GM12891 (cell line): ENCODE measurements around the gene OR4C3. TPM values are rescaled to one million over a fixed set of nuclear protein-coding genes. Genes with fewer than 3 reads are reported as not detected.
"Not testable (repeated sequence)": the region's sequence is repeated elsewhere in the genome, so short reads cannot be mapped to it uniquely, and the experiment has no call there.

ENCODE experiments used
- DNase-seq: peaks from one replicate; pipeline ENCODE4 v3.0.0; 2011; ENCODE audit warnings: low spot score; ENCODE audit not compliant: insufficient read length
- FAIRE-seq: peaks from 2 replicates; lab custom pipeline; 2011; peaks lifted over from hg19 to GRCh38; lab: Jason Lieb, UNC
- PAX5 ChIP-seq: IDR thresholded peaks from 2 replicates; pipeline ENCODE4 v1.6.1; 2011; ENCODE audit warnings: low read length, moderate library complexity, mild to moderate bottlenecking; ENCODE audit not compliant: insufficient read depth, severe bottlenecking
- POLR2A ChIP-seq: IDR thresholded peaks from 2 replicates; pipeline ENCODE4 v1.6.1; 2011; ENCODE audit warnings: low read depth, low read length, control low read depth
- POLR2AphosphoS5 ChIP-seq: IDR thresholded peaks from 2 replicates; pipeline ENCODE4 v1.6.1; 2011; ENCODE audit warnings: low read depth, low read length, control low read depth
- POU2F2 ChIP-seq: IDR thresholded peaks from 2 replicates; pipeline ENCODE4 v1.6.1; 2011; ENCODE audit warnings: low read depth, mild to moderate bottlenecking, control low read depth, low read length, moderate library complexity
- SPI1 ChIP-seq: IDR thresholded peaks from 2 replicates; pipeline ENCODE4 v1.6.1; 2011; ENCODE audit warnings: low read depth, low read length, control low read depth
- TAF1 ChIP-seq: IDR thresholded peaks from 2 replicates; pipeline ENCODE4 v1.6.1; 2011; ENCODE audit warnings: low read depth, low read length, control low read depth
- polyA plus RNA-seq: library from polyadenylated mRNA; unstranded; fragments of >200 nt; gene quantifications from one replicate; pipeline ENCODE4 v1.2.1, GENCODE V29; 2012; ENCODE audit warnings: low read depth, missing spikeins, inconsistent platforms; ENCODE audit not compliant: missing spikeins

Gene OR4C3
- polyA plus RNA-seq: not detected

GRCh38 chr11:48324620-48325019 lies at the start of gene OR4C3:
Gene OR4C3 (plus strand): TSS chr11:48324920. CDS start chr11:48325022, 102 bp downstream.
- not testable (repeated sequence) for FAIRE-seq, DNase-seq

- no peak for DNase-seq
- TF ChIP-seq PAX5 (no peak), POLR2AphosphoS5 (no peak), TAF1 (no peak), POLR2A (no peak), SPI1 (no peak), POU2F2 (no peak)
- no peak for FAIRE-seq
Observed at GRCh38 chr11:48305923-48306322, 18.8 kb upstream of the OR4C3 start, which contains the start of gene OR4S1. Gene OR4S1 (plus strand): TSS chr11:48306223. CDS start chr11:48306223, 0 bp downstream.

GRCh38 chr11:48307760-48308386 lies 16.8 kb upstream of the OR4C3 start:
- DNase-seq (peak; percentile 48), FAIRE-seq (peak; percentile 86)
- TF ChIP-seq SPI1 (no peak), POU2F2 (no peak), TAF1 (no peak), PAX5 (no peak), POLR2A (no peak), POLR2AphosphoS5 (no peak)

- FAIRE-seq: not testable (repeated sequence)
Observed at GRCh38 chr11:48313590-48313989, 11.1 kb upstream of the OR4C3 start.

GRCh38 chr11:48319813-48320212 lies 4.9 kb upstream of the OR4C3 start:
- FAIRE-seq: peak; percentile 47
- DNase-seq: not testable (repeated sequence)

More at GRCh38 chr11:48313590-48313989, 11.1 kb upstream of the OR4C3 start:
- not testable (repeated sequence) for DNase-seq

- FAIRE-seq: no peak
- DNase-seq: no peak
- no peak for TF ChIP-seq POLR2A
- TF ChIP-seq POU2F2: no peak
- no peak for TF ChIP-seq POLR2AphosphoS5
- TF ChIP-seq TAF1: no peak
- TF ChIP-seq SPI1: no peak
- no peak for TF ChIP-seq PAX5
Observed at GRCh38 chr11:48341466-48341865, 16.7 kb downstream of the OR4C3 start.

- not testable (repeated sequence) for FAIRE-seq
Observed at GRCh38 chr11:48342505-48342904, 17.8 kb downstream of the OR4C3 start.

GRCh38 chr11:48346286-48346685 lies 21.6 kb downstream of the OR4C3 start:
- not testable (repeated sequence) for FAIRE-seq, DNase-seq

More at GRCh38 chr11:48342505-48342904, 17.8 kb downstream of the OR4C3 start:
- DNase-seq: not testable (repeated sequence)

GRCh38 chr11:48354013-48354412 lies 29.3 kb downstream of the OR4C3 start:
- DNase-seq (no peak), FAIRE-seq (no peak)
- TF ChIP-seq POLR2AphosphoS5: no peak

GRCh38 chr11:48354677-48355076 lies 30.0 kb downstream of the OR4C3 start:
- no peak for FAIRE-seq

GRCh38 chr11:48361289-48361688 lies 36.6 kb downstream of the OR4C3 start:
- not testable (repeated sequence) for FAIRE-seq, DNase-seq

More at GRCh38 chr11:48354677-48355076, 30.0 kb downstream of the OR4C3 start:
- TF ChIP-seq SPI1: no peak
- no peak for DNase-seq

GRCh38 chr11:48366365-48366764 lies 41.6 kb downstream of the OR4C3 start, which contains the start of gene OR4C5:
Gene OR4C5 (minus strand): TSS chr11:48366465. CDS start chr11:48366465, 0 bp downstream.
- no peak for DNase-seq
- TF ChIP-seq POLR2A (no peak), POU2F2 (no peak), POLR2AphosphoS5 (no peak), TAF1 (no peak), SPI1 (no peak), PAX5 (no peak)
- FAIRE-seq: no peak
